IMR-90 (cell line): Measurements from ENCODE around the gene SPART. TPM values are rescaled to one million over a fixed set of nuclear protein-coding genes. Genes with fewer than 3 reads are reported as not detected.

Experiments
- ATAC-seq: fragments of 200-7000 bp; cut with Tn5 transposase; 2 replicates; pipeline ENCODE4 v1.9.1; 2020; ENCODE audit warnings: low read depth, mild to moderate bottlenecking, moderate library complexity
- BruUV-seq: library from RNA; stranded (reverse); fragments of 400-500 nt; replicated peaks from 2 replicates; lab custom pipeline; 2021; lab: Mats Ljungman, UMichigan
- CTCF ChIA-PET: fragments of 300-600 bp; formaldehyde crosslinking; extraction: SDS; loops from one replicate; lab custom pipeline; 2021; ENCODE audit warnings: antibody characterized with exemption; lab: Yijun Ruan, JAX
- POLR2A ChIA-PET: fragments of 300-600 bp; sonication (Branson Sonifier 250); formaldehyde crosslinking; loops from one replicate; lab custom pipeline; 2022; ENCODE audit warnings: antibody characterized with exemption; ENCODE audit not compliant: unreplicated experiment; lab: Charles Lee
- DNase-seq: peaks from one replicate; pipeline ENCODE4 v3.0.0; 2013
- H2AFZ ChIP-seq: replicated peaks from 2 replicates; pipeline ENCODE3; 2013; ENCODE audit warnings: low read length, mild to moderate bottlenecking; ENCODE audit not compliant: poor library complexity
- H2AK5ac ChIP-seq: 2 replicates; pipeline ENCODE4 v1.6.1; 2013; ENCODE audit warnings: low read depth, low read length, inconsistent platforms
- H2AK9ac ChIP-seq: replicated peaks from 2 replicates; pipeline ENCODE3; 2013; ENCODE audit warnings: mild to moderate bottlenecking, low read depth, low read length, moderate library complexity; ENCODE audit not compliant: poor library complexity
- H2BK120ac ChIP-seq: 2 replicates; pipeline ENCODE4 v1.6.1; 2013; ENCODE audit warnings: low read depth, low read length, inconsistent platforms
- H2BK15ac ChIP-seq: 3 replicates; pipeline ENCODE4 v1.6.1; 2013; ENCODE audit warnings: low read depth, low read length, inconsistent platforms
- H2BK20ac ChIP-seq: 2 replicates; pipeline ENCODE4 v1.6.1; 2013; ENCODE audit warnings: low read depth, mild to moderate bottlenecking, inconsistent platforms, low read length, moderate library complexity
- H2BK5ac ChIP-seq: 2 replicates; pipeline ENCODE4 v1.6.1; 2013; ENCODE audit warnings: mild to moderate bottlenecking, low read depth, low read length, inconsistent platforms; ENCODE audit not compliant: poor library complexity, severe bottlenecking
- H3K14ac ChIP-seq: replicated peaks from 2 replicates; pipeline ENCODE4 v1.6.1; 2013; ENCODE audit warnings: low read depth, low read length, inconsistent platforms
- H3K18ac ChIP-seq: 2 replicates; pipeline ENCODE4 v1.6.1; 2013; ENCODE audit warnings: low read depth, low read length, control low read depth
- H3K23ac ChIP-seq: 2 replicates; pipeline ENCODE4 v1.6.1; 2013; ENCODE audit warnings: low read depth, low read length, inconsistent platforms
- H3K27ac ChIP-seq: 2 replicates; pipeline ENCODE4 v1.5.1; 2013; ENCODE audit warnings: mild to moderate bottlenecking, control low read depth, low read length; ENCODE audit not compliant: insufficient read depth
- H3K27me3 ChIP-seq: 2 replicates; pipeline ENCODE4 v1.6.1; 2013; ENCODE audit warnings: low read length; ENCODE audit not compliant: control insufficient read depth, insufficient read depth
- H3K36me3 ChIP-seq: 2 replicates; pipeline ENCODE4 v1.6.1; 2013; ENCODE audit warnings: low read length, mixed read lengths; ENCODE audit not compliant: control insufficient read depth, insufficient read depth
- H3K4ac ChIP-seq: 2 replicates; pipeline ENCODE4 v1.6.1; 2013; ENCODE audit warnings: low read depth, low read length, inconsistent platforms
- H3K4me1 ChIP-seq: 2 replicates; pipeline ENCODE4 v1.6.1; 2013; ENCODE audit warnings: low read length, mixed read lengths; ENCODE audit not compliant: control insufficient read depth, insufficient read depth
- H3K4me2 ChIP-seq: 2 replicates; pipeline ENCODE4 v1.6.1; 2013; ENCODE audit warnings: low read depth, mild to moderate bottlenecking, control low read depth, low read length, moderate library complexity
- H3K4me3 ChIP-seq: 2 replicates; pipeline ENCODE4 v1.5.1; 2013; ENCODE audit warnings: low read depth, mild to moderate bottlenecking, control low read depth, low read length, moderate library complexity; ENCODE audit not compliant: insufficient read depth
- H3K56ac ChIP-seq: 2 replicates; pipeline ENCODE4 v1.6.1; 2013; ENCODE audit warnings: low read length, inconsistent platforms; ENCODE audit not compliant: insufficient read depth; ENCODE audit errors: extremely low read depth
- H3K79me1 ChIP-seq, 2 experiments: 2 replicates each; pipeline ENCODE4 v1.6.1; 2013; ENCODE audit warnings: low read length in 2 of 2, inconsistent platforms in 1 of 2, low read depth in 1 of 2
- H3K9ac ChIP-seq: 2 replicates; pipeline ENCODE4 v1.6.1; 2013; ENCODE audit warnings: low read depth, low read length, control low read depth
- H3K9me1 ChIP-seq: 2 replicates; pipeline ENCODE4 v1.6.1; 2013; ENCODE audit warnings: low read length, inconsistent platforms; ENCODE audit not compliant: insufficient read depth
- H3K9me3 ChIP-seq: 2 replicates; pipeline ENCODE4 v1.6.1; 2013; ENCODE audit warnings: low read length; ENCODE audit not compliant: control insufficient read depth, insufficient read depth
- H4K20me1 ChIP-seq: 2 replicates; pipeline ENCODE4 v1.6.1; 2013; ENCODE audit warnings: low read length, inconsistent platforms; ENCODE audit not compliant: insufficient read depth
- H4K5ac ChIP-seq: 2 replicates; pipeline ENCODE4 v1.6.1; 2013; ENCODE audit warnings: mild to moderate bottlenecking, low read depth, low read length, control low read depth
- H4K8ac ChIP-seq, 2 experiments: 2 replicates each; pipeline ENCODE4 v1.6.1; 2013; ENCODE audit warnings: low read depth in 2 of 2, low read length in 2 of 2, control low read depth in 1 of 2, inconsistent platforms in 1 of 2
- H4K91ac ChIP-seq: 2 replicates; pipeline ENCODE4 v1.6.1; 2013; ENCODE audit warnings: low read depth, low read length, inconsistent platforms; ENCODE audit not compliant: insufficient read depth
- BHLHE40 ChIP-seq: fragments of 150-350 bp; IDR thresholded peaks from 2 replicates; pipeline ENCODE4 v1.6.1; 2016; ENCODE audit warnings: mild to moderate bottlenecking, low read depth, low read length
- CEBPB ChIP-seq: IDR thresholded peaks from 2 replicates; pipeline ENCODE4 v1.6.1; 2012; ENCODE audit warnings: low read depth, low read length, improper control_type of control experiment
- CHD1 ChIP-seq: IDR thresholded peaks from 2 replicates; pipeline ENCODE4 v1.6.1; 2012; ENCODE audit warnings: low read depth, low read length, improper control_type of control experiment
- CTCF ChIP-seq: conservative IDR thresholded peaks from 2 replicates; pipeline ENCODE4 v1.5.1; 2012; ENCODE audit warnings: mild to moderate bottlenecking, low read depth, low read length, improper control_type of control experiment
- ELK1 ChIP-seq: fragments of 150-350 bp; IDR thresholded peaks from 2 replicates; pipeline ENCODE4 v1.6.1; 2016; ENCODE audit warnings: low read depth, mild to moderate bottlenecking, low read length, moderate library complexity, borderline replicate concordance
- FOS ChIP-seq: fragments of 150-350 bp; IDR thresholded peaks from 2 replicates; pipeline ENCODE4 v1.6.1; 2016; ENCODE audit warnings: low read depth, low read length
- MAFK ChIP-seq: IDR thresholded peaks from 2 replicates; pipeline ENCODE4 v1.6.1; 2012; ENCODE audit warnings: low read depth, low read length, improper control_type of control experiment
- MAZ ChIP-seq: IDR thresholded peaks from 2 replicates; pipeline ENCODE4 v1.6.1; 2012; ENCODE audit warnings: low read depth, mild to moderate bottlenecking, low read length, improper control_type of control experiment, moderate library complexity, borderline replicate concordance
- MXI1 ChIP-seq: IDR thresholded peaks from 2 replicates; pipeline ENCODE4 v1.6.1; 2012; ENCODE audit warnings: low read depth, mild to moderate bottlenecking, low read length, moderate library complexity, borderline replicate concordance
- NFE2L2 ChIP-seq: fragments of 150-350 bp; IDR thresholded peaks from 2 replicates; pipeline ENCODE4 v1.6.1; 2016; ENCODE audit warnings: low read depth, mild to moderate bottlenecking, low read length
- POLR2A ChIP-seq: IDR thresholded peaks from 2 replicates; pipeline ENCODE4 v1.6.1; 2012; ENCODE audit warnings: mild to moderate bottlenecking, low read depth, low read length
- RAD21 ChIP-seq: IDR thresholded peaks from 2 replicates; pipeline ENCODE4 v1.6.1; 2012; ENCODE audit warnings: low read length, improper control_type of control experiment
- RCOR1 ChIP-seq: IDR thresholded peaks from 2 replicates; pipeline ENCODE4 v1.6.1; 2012; ENCODE audit warnings: mild to moderate bottlenecking, low read length, improper control_type of control experiment; ENCODE audit not compliant: insufficient replicate concordance
- RFX5 ChIP-seq: IDR thresholded peaks from 2 replicates; pipeline ENCODE4 v1.8.0; 2012; ENCODE audit warnings: low read depth, mild to moderate bottlenecking, low read length, moderate library complexity
- SMC3 ChIP-seq: fragments of 150-350 bp; IDR thresholded peaks from 2 replicates; pipeline ENCODE4 v1.6.1; 2016; ENCODE audit warnings: low read depth, mild to moderate bottlenecking, antibody characterized with exemption, low read length, moderate library complexity
- USF2 ChIP-seq: fragments of 150-350 bp; IDR thresholded peaks from 2 replicates; pipeline ENCODE4 v1.6.1; 2017; ENCODE audit warnings: mild to moderate bottlenecking, antibody characterized with exemption, low read length, low read depth
- WGBS, 2 experiments: methylation state at CpG; one replicate each; pipeline versions ENCODE4 v1.1.5 to v1.1.7; 2013; ENCODE audit warnings: missing lambda C conversion rate in 2 of 2; ENCODE audit not compliant: insufficient read length in 1 of 2; ENCODE audit errors: extremely low coverage in 2 of 2; 5-methylcytosine and 5-hydroxymethylcytosine counted together
- dilution Hi-C: fragments of 300-500 bp; cut with HindIII; formaldehyde crosslinking; loops from one replicate; pipeline ENCODE4 v1.14.3; 2018; ENCODE audit warnings: low sequenced_read_pairs; ENCODE audit not compliant: unreplicated experiment
- in situ Hi-C: fragments of 300-500 bp; cut with MboI; formaldehyde crosslinking; loops from 3 replicates; pipeline ENCODE4 v1.14.3; 2019; ENCODE audit warnings: low sequenced_read_pairs, inconsistent platforms, mixed read lengths
- intact Hi-C: fragments of 100-400 bp; cut with micrococcal nuclease; formaldehyde crosslinking; loops from 2 replicates; pipeline ENCODE4 v1.10.0; 2022
- polyA plus RNA-seq, 3 experiments: library from polyadenylated mRNA; depleted of rRNA; stranded (reverse); fragments of >200 nt; gene quantifications; 2 replicates each; pipeline ENCODE4 v1.2.3, GENCODE V29; 2012; ENCODE audit warnings: low replicate concordance in 1 of 3
- total RNA-seq: library from RNA; depleted of rRNA; stranded (reverse); fragments of >200 nt; gene quantifications from 2 replicates; pipeline ENCODE4 v1.2.3, GENCODE V29; 2012

SPART gene
- total and polyA plus RNA-seq, 2 of the 4 experiments (the other 2 are of a cell fraction) = 43.8 to 110 TPM

GRCh38 chr13:36261011-36261410 is 85.2 kb downstream of the SPART start:
- Histone ChIP-seq H4K5ac (no peak overlapping the region), H3K9me3 (no peaks in the 10 kb centered on the region), H3K27me3 (no peaks in the 10 kb centered on the region), H3K9me1 (no peaks in the 10 kb centered on the region), H3K27ac (no peak overlapping the region), H3K18ac (no peak overlapping the region), H4K20me1 (no peaks in the 10 kb centered on the region), H2BK20ac (no peak overlapping the region), H2AK9ac (no peak overlapping the region), H3K56ac (no peak overlapping the region), H3K23ac (no peak overlapping the region), H3K9ac (no peak overlapping the region), H2BK120ac (no peak overlapping the region), H3K4me2 (no peak overlapping the region), H4K8ac (no peak overlapping the region), H2AK5ac (no peak overlapping the region), H3K4me3 (no peak overlapping the region), H3K14ac (no peak overlapping the region), H2BK15ac (no peak overlapping the region), H2AFZ (no peak overlapping the region), H3K4me1 (no peaks in the 10 kb centered on the region), H2BK5ac (no peak overlapping the region), H3K79me1 (no peaks in the 10 kb centered on the region), H4K91ac (no peak overlapping the region), H3K36me3 (no peaks in the 10 kb centered on the region), H3K4ac (no peak overlapping the region)
- DNase-seq (no peak), ATAC-seq (no peak)
- no CpG with 5 or more reads among the region's 3 CpGs for WGBS, 2 experiments
- dilution Hi-C loops = no loop called here
- in situ Hi-C loops = no loop called here
- intact Hi-C loops = no loop called here
- BruUV-seq = no TSS peak
- TF ChIP-seq NFE2L2 = no peak
- no peak for TF ChIP-seq BHLHE40
- TF ChIP-seq MXI1 = no peak
- no peak for TF ChIP-seq SMC3
- no peak for TF ChIP-seq USF2
- no peak for TF ChIP-seq CEBPB
- no peak for TF ChIP-seq MAFK
- TF ChIP-seq POLR2A = no peak
- TF ChIP-seq RAD21 = no peak
- TF ChIP-seq CTCF = no peak
- TF ChIP-seq FOS = no peak
- TF ChIP-seq RCOR1 = no peak
- TF ChIP-seq MAZ = no peak
- no peak for TF ChIP-seq RFX5
- TF ChIP-seq ELK1 = no peak
- TF ChIP-seq CHD1 = no peak
- ChIA-PET POLR2A (no interaction called here), CTCF (interaction anchor here (1.5 kb wide), 1 partner anchor 10 kb away, joined by 3 read pairs; no protein-coding TSS in a partner anchor)
